Activated CD4-positive, alpha-beta T cell treated with anti-CD3 and anti-CD28 coated beads for 4 hours (primary cell): ENCODE measurements around the gene AEN.
A peak's percentile ranks its signal among the peaks of the same experiment; 100 is the strongest.

Source experiments
- DNase-seq, 2 donors: peaks; one replicate each; pipeline ENCODE4 v3.0.0-alpha.2; 2020

Gene AEN

DNA sequence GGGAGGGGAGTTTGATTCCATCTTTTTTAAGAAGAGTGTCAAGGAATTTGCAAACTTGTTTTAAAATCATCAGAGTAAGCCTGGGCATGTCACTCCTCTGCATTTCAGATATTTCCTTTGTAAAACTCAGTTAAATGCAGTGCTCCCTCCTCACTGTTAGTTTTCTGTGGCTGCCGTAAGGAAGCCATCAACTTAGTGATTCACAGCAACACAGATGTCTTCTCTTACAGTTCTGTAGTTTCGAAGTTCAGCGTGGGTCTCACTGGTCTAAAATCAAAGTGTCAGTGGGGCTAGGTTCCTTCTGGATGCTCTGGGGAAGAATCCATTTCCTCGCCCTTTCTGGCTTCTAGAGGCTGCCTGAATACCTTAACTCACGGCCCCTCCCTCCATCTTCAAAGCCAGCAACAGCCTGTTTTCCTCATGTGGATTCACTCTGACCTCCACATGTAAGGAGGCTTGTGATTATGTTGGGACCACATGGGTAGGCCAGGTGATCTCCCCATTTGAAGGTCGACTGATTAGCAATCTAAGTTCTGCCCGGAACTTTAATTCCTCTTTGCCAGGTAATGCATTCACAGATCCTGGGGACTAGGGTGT is 30.1 kb downstream of the AEN start:
- DNase-seq: no peak

DNA sequence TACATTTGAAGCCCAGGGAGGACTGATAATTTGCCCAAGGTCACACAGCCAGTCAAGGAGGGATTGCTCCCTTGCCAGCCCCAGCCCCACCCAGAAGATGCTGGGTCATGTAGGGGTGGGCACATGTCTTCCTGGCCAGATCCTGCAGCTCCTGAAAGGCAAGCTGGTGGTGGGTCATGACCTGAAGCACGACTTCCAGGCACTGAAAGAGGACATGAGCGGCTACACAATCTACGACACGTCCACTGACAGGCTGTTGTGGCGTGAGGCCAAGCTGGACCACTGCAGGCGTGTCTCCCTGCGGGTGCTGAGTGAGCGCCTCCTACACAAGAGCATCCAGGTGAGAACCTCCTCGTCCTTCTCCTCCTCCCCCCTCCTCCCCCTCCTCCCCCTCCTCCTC is 30.8 kb downstream of the AEN start:
- no peak for DNase-seq

DNA sequence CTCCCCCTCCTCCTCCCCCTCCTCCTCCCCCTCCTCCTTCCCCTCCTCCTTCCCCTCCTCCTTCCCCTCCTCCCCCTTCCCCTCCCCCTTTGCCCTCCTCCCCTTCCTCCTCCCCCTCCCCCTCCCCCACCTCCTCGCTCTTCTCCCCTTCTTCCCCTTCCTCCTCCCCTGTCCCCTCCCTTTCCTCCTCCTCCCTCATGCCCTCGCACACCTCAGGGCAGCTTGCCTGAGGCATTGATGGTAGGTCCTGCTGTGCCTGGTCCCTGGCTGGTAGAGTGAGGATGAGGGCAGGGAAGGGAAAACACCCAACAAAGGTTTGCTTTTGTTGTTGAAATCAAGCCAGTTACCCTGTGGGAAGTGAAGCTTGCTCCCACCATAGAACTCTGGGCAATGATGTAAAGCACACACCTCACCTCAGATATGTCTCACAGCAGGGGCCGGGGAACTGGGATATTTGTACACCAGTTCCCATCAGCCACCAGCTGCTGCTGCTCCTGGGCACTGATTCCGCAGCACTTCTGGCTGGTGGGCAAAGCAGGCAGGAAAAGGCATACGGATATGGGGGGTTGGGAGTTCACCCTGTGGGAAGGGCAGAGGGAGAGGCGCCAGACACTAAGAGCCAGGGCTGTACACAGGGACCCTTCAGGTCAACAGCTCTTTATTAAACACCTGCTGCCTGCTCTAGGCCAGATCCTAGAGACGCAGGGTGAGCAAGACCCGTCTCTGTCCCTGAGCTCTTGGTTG is 31.5 kb downstream of the AEN start:
- DNase-seq: no peak

DNA sequence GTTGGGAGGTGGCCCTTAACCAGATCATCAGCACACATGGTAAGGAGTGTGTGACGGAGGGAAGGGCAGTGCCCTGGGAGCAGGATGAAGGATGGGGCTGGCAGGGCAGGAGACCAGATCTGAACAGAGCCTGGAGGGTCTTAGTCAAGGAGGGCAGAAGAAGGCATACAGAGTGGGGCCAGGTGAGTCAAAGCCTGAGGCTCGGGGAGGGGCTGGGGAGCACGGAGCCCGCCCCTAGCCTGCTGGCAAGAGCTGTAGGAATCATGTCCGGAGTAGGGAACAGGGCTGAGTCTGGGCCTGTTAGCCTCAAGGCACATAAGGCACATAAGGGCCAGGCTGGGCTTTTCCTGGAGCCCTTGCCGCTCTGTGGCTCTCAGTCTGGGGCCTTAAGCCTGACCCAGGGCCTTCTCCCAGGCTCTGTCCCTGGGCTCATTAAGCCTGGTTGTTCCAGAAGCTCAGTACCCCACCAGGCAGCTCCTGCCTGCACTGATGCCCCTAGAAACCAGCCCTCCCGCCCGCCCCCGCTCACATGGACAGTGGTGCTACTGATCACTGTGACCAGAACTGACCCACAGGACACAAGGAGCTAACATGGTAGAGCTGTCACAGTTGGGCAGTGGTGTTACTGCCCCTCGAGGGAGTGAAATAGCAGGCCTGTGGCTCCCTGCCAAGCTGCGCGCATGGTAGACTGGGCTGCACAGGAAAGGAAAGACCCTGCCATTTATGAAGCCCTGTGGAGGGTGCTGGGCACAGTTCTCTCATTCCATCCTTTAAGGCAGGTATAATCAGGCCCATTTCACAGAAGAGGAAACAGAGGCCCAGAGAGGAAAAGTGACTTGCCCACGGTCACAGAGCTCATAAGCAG is 32.3 kb downstream of the AEN start:
- DNase-seq: no peak

DNA sequence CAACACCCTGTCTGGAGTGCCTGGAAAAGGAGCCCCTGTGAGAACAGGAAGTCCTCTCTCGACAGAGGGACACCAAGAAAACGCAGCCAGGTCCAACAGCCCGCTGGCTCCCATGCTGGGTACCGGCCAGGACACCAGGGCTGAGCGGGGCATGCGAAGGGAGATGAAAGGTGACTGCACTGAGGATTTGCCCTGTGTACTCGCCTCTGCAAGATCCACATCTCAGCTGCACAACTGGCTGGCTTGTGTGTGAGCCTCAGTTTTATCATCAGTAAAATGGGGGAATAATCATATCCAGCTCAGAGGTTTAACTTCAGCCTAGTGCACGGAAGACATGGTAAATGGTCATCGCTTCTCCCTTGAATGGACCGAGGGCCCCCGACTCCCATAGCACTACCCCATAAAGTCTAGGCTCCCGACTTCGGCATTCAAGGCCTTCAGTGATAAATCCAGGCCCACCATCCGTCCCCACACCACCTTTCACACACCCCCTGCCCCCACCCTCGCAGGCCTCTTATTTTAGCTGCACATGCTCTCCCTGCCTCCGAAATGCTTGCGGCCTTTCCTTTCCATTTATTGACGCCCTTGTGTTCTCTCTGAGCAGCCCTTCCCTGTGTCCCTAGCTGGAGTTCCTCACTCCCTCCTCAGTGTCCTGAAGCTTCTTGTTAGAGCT is 33.4 kb downstream of the AEN start:
- DNase-seq: no peak

DNA sequence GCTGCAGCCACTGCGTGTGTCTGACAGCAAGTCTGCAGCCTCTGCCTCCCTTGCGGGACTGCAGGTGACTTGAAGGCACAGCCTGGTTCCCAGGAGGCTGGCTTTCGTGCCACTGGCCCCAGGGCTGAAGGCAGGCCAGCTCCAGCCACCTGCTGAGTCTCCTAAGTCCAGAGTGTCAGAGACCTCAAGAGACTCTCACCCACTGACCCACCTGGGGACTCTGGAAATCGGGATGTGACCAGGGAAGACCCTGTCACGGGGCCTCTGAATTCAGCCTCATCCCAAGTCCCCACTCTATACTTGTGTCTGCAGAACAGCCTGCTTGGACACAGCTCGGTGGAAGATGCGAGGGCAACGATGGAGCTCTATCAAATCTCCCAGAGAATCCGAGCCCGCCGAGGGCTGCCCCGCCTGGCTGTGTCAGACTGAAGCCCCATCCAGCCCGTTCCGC is 34.0 kb downstream of the AEN start:
- no peak for DNase-seq

DNA sequence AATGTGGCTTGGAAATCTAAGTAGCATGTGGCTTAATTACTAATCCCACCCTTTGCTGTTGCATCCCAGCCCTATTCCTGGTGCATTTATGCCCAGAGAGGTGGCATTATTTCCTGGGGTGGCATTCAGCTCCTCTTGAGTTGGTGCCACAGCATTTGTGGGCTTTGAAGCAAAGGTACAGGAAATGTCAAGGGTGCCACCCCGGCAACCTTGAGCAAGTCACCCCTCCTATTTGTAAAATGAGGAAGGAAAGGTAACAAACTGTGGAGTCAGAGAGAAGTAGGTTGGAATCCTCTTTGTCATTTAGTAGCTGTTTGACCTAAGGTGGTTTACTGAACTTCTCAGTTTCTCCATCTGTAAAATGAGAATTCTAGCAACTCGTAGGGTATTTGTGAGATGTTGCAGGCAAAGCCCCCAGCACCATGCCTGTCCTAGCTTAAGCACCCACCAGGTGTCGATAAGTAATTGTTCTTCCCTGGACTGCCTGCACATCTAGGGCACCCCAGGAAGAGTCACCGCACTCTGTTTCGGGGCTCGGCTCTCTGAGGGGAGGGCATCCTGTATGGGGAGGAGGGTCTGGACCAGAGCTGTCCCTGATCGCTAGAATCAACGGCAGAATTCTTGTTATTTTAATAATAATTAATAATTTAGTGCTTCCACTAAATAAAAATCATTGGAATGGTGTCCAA is 34.8 kb downstream of the AEN start:
- DNase-seq: no peak

DNA sequence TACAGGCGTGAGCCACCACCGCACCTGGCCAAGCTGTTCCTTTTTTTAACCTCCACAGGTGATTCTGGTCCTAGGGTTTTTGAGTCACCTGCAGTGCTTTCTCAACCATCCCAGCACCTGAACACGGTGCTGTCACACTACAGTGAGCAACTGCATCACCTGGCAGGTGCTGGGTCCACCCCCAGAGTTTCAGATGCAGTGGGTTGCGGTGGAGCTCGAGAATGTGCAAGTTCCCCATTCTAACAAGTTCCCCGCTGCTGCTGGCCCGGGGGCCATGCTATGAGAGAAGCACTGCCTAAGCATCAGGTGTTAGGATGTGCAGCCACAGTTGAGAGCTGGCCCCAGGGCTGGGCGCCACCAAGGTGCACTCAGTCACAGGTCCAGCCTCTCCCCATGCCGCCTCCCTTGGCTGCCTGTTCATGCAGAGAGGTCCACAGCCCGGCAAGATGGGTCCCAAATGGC is 35.7 kb downstream of the AEN start:
- no peak for DNase-seq

DNA sequence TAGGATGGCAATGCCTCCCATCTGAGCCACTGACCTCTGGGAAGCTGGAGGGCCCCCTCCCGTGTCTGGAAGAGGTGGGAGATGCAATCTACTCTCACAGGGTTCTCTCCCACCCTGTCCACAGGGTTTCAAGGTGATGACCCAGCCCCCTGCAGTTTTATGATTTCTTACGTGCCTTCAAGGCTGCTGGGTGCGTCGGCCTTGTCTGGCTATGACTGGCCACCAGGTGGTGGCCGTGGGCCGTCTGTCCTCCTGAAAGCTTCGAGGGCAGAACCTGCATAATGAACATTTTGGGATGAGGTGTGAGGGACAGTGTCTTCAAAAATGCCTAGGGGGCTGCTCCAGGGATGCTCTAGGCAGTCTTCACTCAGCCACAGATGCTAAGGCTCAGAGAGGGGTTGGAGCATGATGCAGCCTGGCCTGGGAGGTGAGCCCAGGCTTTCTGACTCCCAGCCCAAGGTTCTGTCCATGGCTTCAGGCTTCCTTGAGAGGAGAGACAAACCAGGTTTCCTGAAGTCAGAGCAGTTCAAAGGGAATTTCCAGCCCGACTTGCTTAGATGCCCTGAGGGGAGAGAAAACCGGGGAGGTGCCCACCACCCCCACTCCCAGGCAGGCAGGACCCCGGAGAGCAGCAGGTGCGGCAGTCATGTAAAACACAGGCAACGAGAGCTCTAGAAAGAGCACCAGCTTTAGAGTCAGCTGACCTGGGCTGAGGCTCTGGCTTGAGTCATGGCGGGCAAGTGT is 36.4 kb downstream of the AEN start:
- no peak for DNase-seq

DNA sequence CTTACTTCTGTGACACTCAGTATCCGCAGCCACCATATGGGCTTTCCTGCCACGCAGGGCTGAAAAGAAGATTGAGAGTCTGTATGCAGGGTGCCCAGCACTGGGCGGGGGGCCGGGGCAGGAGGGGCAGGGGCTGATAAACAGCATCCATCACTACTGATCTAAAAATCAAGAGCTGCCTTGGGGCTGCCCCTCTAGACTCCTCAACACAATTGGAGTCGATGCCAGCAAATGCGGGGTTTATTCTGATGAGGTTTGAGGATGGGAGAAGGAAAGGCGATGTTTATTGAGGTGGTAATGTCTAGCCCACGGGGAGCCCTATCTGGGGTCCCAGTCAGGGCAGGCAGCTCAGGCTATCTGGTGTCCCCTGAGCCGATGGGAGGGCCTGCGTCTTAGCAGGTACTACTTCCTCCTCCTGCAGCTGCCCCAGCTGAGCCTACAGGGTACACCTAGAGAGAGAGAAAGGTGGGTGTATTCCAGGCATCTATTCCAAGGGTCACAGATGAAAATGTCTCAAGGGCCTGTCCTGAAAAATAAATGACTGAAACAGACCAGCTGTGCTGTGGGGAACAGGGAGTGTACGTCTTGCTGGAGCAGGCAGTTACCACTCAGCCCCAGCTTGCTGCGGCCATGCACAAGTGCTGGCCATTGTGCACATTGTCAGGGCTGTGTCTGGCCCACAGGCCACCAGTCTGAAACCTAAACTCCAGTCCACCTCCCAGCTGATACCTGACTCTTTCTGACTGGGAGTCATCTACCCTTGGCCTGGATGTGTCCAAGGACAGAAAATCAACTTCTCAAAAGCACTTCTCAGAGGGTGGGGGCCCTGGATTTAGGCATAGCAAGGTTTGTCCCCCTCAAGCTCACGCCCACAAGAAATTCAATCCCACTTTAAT is 37.2 kb downstream of the AEN start:
- DNase-seq: no peak

DNA sequence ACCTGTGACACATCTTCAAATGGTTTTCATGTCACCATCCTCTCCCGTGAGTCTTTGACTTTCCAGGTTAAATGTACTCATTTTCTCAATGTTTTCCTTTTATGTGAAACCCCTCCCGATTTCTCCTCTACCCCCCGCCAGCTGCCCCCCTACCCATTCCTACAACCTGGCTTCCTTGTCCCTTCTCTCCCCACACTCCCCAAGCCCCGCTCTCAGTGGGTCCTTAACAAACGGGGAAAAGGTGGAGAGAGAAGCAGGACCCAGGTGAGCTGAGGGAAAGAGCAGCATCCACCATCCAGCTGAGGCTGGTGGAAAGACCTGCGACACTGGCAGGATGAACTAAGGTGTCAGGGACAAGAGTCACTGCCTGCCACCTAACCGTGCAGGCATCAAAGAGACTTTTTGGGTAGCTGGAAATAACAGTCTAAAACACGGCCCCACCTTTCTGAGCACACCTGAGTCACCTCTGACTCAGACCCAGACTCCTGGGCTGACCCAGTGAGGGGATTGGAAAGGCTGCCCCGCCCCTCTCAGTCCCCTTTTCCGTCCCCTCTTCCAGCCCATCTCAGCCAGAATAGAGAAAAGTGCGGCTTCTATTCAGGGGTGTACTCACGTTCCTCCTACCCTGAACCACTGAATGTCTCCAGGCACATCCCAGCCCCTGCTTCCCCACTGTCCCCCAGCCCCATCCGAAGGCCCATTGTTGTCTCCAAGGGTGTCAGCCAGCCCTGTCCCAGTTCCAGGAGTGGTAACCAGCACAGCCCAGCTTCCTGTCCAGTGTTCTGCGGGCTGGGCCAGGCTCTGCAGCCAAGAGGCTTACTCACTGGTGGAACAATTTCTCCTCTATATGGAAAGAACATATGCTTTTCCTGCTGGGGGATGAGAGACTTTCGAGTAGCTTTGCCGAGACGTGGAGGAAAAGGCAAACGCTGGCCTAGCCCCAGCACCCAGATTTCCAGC is 38.1 kb downstream of the AEN start:
- DNase-seq: peak in 1 of 2 donors; percentile 36

DNA sequence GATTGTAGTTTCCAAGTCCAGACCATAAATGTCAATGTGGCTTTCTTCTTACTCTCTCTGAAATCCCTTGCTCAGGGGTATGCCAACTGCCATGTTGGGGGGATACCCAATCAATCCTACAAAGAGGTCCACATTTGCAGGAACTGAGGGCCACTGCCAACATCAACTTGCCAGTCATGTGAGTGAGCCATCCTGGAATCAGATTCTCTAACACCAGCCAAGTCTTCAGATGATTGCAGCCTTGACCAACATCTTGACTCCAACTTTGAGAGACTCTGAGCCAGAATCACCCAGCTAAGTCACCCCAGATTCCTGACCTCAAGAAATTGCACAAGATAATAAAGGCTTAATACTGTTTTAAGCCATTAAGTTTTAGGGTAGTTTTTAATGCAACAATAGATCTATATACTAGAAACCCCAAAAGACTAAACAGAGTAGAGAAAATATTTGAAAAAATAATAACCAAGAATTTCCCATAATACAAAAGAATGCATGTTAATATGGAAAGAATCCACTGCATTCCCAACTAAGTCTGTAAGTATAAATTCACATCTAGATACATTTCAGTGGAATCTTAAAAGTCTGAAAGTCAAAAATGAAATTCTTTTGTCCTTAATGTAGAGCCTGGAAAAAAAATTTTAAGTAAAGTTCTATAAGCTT is 40.0 kb downstream of the AEN start:
- DNase-seq: no peak

DNA sequence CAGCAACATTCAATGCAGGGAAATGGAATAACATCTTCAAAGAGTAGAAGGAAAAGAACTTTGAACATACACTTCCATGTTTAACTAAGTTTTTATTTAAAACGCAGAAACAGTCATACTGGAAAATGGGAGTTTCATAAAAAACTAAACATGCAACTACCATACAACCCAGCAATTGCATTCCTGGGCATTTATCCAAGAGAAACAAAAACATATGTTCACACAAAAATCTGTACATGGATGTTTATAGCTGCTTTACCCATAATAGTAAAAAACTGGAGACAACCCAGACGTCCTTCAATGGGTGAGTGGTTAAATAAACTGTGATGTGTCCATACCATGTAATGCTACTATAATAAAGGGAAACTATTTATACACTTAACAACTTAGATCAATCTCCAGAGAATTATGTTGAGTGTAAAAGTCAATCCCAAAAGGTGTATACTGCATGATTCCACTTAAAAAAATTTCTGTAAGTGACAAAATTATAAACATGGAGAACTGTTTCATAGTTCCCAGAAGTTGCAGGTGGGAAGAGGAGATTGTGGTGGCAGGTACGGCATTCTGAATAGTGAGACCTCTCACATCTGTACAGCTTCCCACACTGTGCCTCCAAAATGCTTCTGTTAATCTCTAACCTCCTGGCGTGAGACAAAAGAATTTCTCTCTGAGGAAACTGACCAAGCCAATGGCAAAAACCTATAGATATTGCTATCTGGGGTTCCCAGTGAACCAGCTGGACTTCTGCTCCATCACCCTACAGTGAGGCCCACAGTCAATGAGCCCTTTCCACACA is 40.8 kb downstream of the AEN start:
- no peak for DNase-seq

DNA sequence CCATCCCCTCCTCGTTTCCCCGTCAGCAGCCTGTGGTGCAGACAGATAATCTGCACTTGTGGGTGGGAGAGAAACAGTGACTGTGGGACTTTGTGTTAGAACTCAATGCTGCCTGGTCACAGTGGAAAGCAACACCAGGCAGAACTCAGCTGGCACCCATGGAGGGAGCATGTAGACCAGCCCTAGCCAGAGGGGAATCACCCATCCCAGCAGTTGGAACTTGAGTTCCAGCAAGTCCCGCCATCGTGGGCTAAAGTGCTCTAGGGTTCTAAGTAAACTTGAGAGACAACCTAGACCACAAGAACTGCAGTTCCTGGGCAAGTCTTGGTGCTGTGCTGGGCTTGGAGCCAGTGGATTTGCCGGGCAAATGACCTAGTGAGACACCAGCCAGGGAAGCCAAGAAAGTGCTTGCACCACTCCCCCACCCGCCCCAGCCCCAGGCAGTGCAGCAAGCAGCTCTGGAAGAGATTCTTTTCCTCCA is 42.0 kb downstream of the AEN start:
- no peak for DNase-seq

DNA sequence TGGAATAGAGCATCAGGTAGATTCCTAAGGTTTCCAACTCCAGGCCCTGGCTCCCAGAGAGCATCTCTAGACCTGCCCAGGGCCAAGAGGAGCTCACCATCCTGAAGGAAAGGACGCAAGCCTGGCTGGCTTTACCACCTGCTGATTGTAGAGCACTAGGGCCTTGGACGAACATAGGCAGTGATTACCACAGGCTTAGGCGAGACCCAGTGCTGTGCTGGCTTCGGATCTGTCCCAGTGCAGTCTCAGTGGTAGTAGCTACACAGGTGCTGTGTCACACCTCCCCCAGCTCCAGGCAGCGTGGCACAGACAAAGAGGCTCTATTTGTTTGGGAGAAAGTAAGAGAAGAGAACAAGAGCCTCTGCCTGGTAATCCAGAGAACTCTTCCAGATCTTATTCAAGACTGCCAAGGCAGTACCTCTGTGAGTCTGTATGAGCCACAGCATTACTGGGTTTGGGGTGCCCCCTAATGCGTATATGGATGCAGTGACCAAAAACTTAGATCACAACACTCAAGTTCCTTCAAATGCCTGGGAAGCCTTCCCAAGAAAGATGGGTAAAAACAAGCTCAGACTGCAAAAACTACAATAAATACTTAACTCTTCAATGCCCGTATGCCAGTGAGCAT is 43.1 kb downstream of the AEN start:
- peak; percentile 48 to 60 for DNase-seq

DNA sequence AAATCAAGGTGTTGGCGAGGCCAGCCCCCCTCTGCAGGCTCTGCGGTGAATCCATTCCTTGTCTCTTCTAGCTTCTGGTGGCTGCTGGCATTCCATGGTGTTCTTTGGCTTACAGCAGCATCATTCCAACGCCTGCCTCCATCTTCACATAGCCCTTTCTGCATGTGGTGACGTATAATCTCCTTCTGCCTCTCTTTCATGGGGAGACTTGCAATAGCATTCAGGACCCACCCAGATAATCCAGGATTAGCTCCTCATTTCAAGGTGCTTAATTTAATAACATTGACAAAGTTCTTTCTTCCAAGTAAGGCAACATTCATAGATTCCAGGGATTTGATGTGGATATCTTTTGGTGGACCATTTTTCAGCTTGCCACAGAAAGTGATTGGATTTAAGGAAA is 53.5 kb downstream of the AEN start:
- DNase-seq: no peak

DNA sequence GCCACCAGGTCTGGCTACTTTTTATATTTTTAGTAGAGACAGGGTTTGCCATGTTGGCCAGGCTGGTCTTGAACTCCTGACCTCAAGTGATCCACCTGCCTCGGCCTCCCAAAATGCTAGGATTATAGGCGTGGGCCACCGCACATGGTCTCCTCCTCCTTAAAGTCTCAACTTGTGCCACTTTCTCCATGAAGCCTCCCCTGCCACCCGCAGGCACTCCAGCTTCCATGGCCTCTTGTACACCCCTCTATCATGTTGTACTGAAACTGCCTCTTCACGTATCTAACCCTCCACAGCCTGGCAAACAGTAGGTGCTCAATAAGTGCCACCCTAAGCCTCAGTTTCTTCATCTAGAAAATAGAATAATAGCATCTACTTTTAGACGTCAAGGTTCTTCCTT is 57.6 kb downstream of the AEN start:
- DNase-seq: no peak
